Endometrial microvascular endothelial cells (primary cell): Measurements from ENCODE around the gene ZNF217. TPM values are rescaled to one million over a fixed set of nuclear protein-coding genes. Genes with fewer than 3 reads are reported as not detected.

Experiments used
- in situ Hi-C: cut with HindIII; loops from 2 replicates; pipeline ENCODE4 v1.10.0; 2017; ENCODE audit warnings: low sequenced_read_pairs, low pct_unique_long_range_greater_than_20kb; ENCODE audit errors: inconsistent ontology term
- total RNA-seq: library from RNA; depleted of rRNA; stranded (reverse); fragments of >200 nt; gene quantifications from one replicate; pipeline ENCODE4 v1.2.3, GENCODE V29; 2015; ENCODE audit errors: inconsistent ontology term

Gene ZNF217
- total RNA-seq, 1 donor from 2014 or later: 15.1 TPM

- in situ Hi-C loops: loop anchor here (25.0 kb wide), 1 partner anchor 348 kb away; no protein-coding TSS in a partner anchor
Observed at GRCh38 chr20:53589321-53590065, 4.1 kb downstream of the ZNF217 start.

GRCh38 chr20:53587157-53587703, 6.4 kb downstream of the ZNF217 start:
- in situ Hi-C loops: loop anchor here (25.0 kb wide), 1 partner anchor 350 kb away; no protein-coding TSS in a partner anchor

GRCh38 chr20:53586640-53587039, 7.0 kb downstream of the ZNF217 start:
- in situ Hi-C loops: loop anchor here (25.0 kb wide), 1 partner anchor 351 kb away; no protein-coding TSS in a partner anchor

- in situ Hi-C loops: loop anchor here (25.0 kb wide), 1 partner anchor 351 kb away; no protein-coding TSS in a partner anchor
Observed at GRCh38 chr20:53585910-53586309, 7.7 kb downstream of the ZNF217 start.

- in situ Hi-C loops: loop anchor here (25.0 kb wide), 1 partner anchor 352 kb away; no protein-coding TSS in a partner anchor
Observed at GRCh38 chr20:53585004-53585569, 8.6 kb downstream of the ZNF217 start.

GRCh38 chr20:53584550-53584913, 9.1 kb downstream of the ZNF217 start:
- in situ Hi-C loops: loop anchor here (25.0 kb wide), 1 partner anchor 353 kb away; no protein-coding TSS in a partner anchor

- in situ Hi-C loops: loop anchor here (25.0 kb wide), 1 partner anchor 353 kb away; no protein-coding TSS in a partner anchor
Observed at GRCh38 chr20:53583660-53584549, 9.7 kb downstream of the ZNF217 start.

- in situ Hi-C loops: loop anchor here (25.0 kb wide), 1 partner anchor 355 kb away; no protein-coding TSS in a partner anchor
Observed at GRCh38 chr20:53582574-53583351, 10.9 kb downstream of the ZNF217 start.

- in situ Hi-C loops: loop anchor here (25.0 kb wide), 1 partner anchor 355 kb away; no protein-coding TSS in a partner anchor
Observed at GRCh38 chr20:53582251-53582570, 11.4 kb downstream of the ZNF217 start.

- in situ Hi-C loops: loop anchor here (25.0 kb wide), 1 partner anchor 356 kb away; no protein-coding TSS in a partner anchor
Observed at GRCh38 chr20:53581444-53582250, 12.0 kb downstream of the ZNF217 start.

GRCh38 chr20:53580376-53581111, 13.1 kb downstream of the ZNF217 start:
- in situ Hi-C loops: loop anchor here (25.0 kb wide), 1 partner anchor 357 kb away; no protein-coding TSS in a partner anchor

- in situ Hi-C loops: loop anchor here (25.0 kb wide), 1 partner anchor 358 kb away; no protein-coding TSS in a partner anchor
Observed at GRCh38 chr20:53579581-53580375, 13.9 kb downstream of the ZNF217 start.

GRCh38 chr20:53579266-53579580, 14.4 kb downstream of the ZNF217 start:
- in situ Hi-C loops: loop anchor here (25.0 kb wide), 1 partner anchor 358 kb away; no protein-coding TSS in a partner anchor

- in situ Hi-C loops: loop anchor here (25.0 kb wide), 1 partner anchor 359 kb away; no protein-coding TSS in a partner anchor
Observed at GRCh38 chr20:53578492-53579222, 15.0 kb downstream of the ZNF217 start.
